ENCODE results near the gene CCL16.
"Not testable (repeated sequence)": the region's sequence is repeated elsewhere in the genome, so short reads cannot be mapped to it uniquely, and the experiment has no call there.

The CCL16 gene

GRCh38 chr17:35984140-35984539, 2.8 kb upstream of the CCL16 start:
- DNase-seq = no peak

- DNase-seq = no peak
Observed at GRCh38 chr17:35982409-35983191, 1.3 kb upstream of the CCL16 start.

GRCh38 chr17:35981908-35982330, 622 bp upstream of the CCL16 start:
- no peak for DNase-seq

- DNase-seq = no peak
Observed at GRCh38 chr17:35978346-35978745, 3.0 kb downstream of the CCL16 start.

- no peak for DNase-seq
Observed at GRCh38 chr17:35977509-35977908, 3.8 kb downstream of the CCL16 start.

- no peak for DNase-seq
Observed at GRCh38 chr17:35973333-35974260, 7.7 kb downstream of the CCL16 start.

- DNase-seq = no peak
Observed at GRCh38 chr17:35972945-35973332, 8.4 kb downstream of the CCL16 start.

- DNase-seq = no peak
Observed at GRCh38 chr17:35972535-35972934, 8.8 kb downstream of the CCL16 start.

- no peak for DNase-seq
Observed at GRCh38 chr17:35972066-35972465, 9.2 kb downstream of the CCL16 start.

- DNase-seq = peak; percentile 45
Observed at GRCh38 chr17:35969558-35970380, 11.5 kb downstream of the CCL16 start.

GRCh38 chr17:35968520-35969054, 12.7 kb downstream of the CCL16 start:
- DNase-seq = no peak

- no peak for DNase-seq
Observed at GRCh38 chr17:35965272-35965671, 16.0 kb downstream of the CCL16 start.

- no peak for DNase-seq
Observed at GRCh38 chr17:35963663-35964062, 17.6 kb downstream of the CCL16 start.

GRCh38 chr17:35953720-35954119, 27.6 kb downstream of the CCL16 start:
- no peak for DNase-seq

GRCh38 chr17:35949401-35949800, 31.9 kb downstream of the CCL16 start:
- DNase-seq = no peak

- no peak for DNase-seq
Observed at GRCh38 chr17:35948092-35948491, 33.2 kb downstream of the CCL16 start.

- DNase-seq = peak; percentile 49
Observed at GRCh38 chr17:35947156-35947585, 34.1 kb downstream of the CCL16 start.

- no peak for DNase-seq
Observed at GRCh38 chr17:35944151-35944550, 37.1 kb downstream of the CCL16 start.

GRCh38 chr17:35943537-35943936, 37.8 kb downstream of the CCL16 start, which contains the start of gene LYZL6:
TSS of gene LYZL6 (minus strand) at chr17:35943713. CDS start at chr17:35939356, 4,357 bp downstream.
- DNase-seq = no peak

- DNase-seq = no peak
Observed at GRCh38 chr17:35942588-35943186, 38.6 kb downstream of the CCL16 start.

GRCh38 chr17:35938492-35938891, 42.8 kb downstream of the CCL16 start:
- DNase-seq = not testable (repeated sequence)

GRCh38 chr17:35936063-35936462, 45.2 kb downstream of the CCL16 start:
- no peak for DNase-seq

Data from NCI-H1092 treated with DMSO at 0.1 percent for 48 hours (cell line).